BLaER1 treated with 17β-estradiol and CSF1 and Interleukin-3, amounts not matched to agents 10 nM and 100 nM (cell line): ENCODE measurements around the gene SERPINE2.
A peak's percentile ranks its signal among the peaks of the same experiment; 100 is the strongest.
"Not testable (repeated sequence)": the region's sequence is repeated elsewhere in the genome, so short reads cannot be mapped to it uniquely, and the experiment has no call there.

Experiments used
- H3K27ac ChIP-seq, 11 experiments: shearing (Covaris generic); formaldehyde crosslinking; 2 replicates each; pipeline ENCODE4 v1.8.1; 2022
- H3K27me3 ChIP-seq, 11 experiments: shearing (Covaris generic); formaldehyde crosslinking; 2 replicates each; pipeline ENCODE4 v1.8.1; 2022
- H3K36me3 ChIP-seq, 11 experiments: shearing (Covaris generic); formaldehyde crosslinking; 2 replicates each; pipeline ENCODE4 v1.8.1; 2022
- H3K4me1 ChIP-seq, 10 experiments: shearing (Covaris generic); formaldehyde crosslinking; 2 replicates each; pipeline ENCODE4 v1.8.1; 2022
- H3K4me2 ChIP-seq, 11 experiments: shearing (Covaris generic); formaldehyde crosslinking; 2 replicates each; pipeline ENCODE4 v1.8.1; 2022
- H3K4me3 ChIP-seq, 10 experiments: shearing (Covaris generic); formaldehyde crosslinking; 2 replicates each; pipeline ENCODE4 v1.8.1; 2022
- H3K9ac ChIP-seq, 11 experiments: shearing (Covaris generic); formaldehyde crosslinking; 2 replicates each; pipeline ENCODE4 v1.8.1; 2022
- H3K9me3 ChIP-seq, 11 experiments: shearing (Covaris generic); formaldehyde crosslinking; replicated peaks in 1 of 11; 2 replicates each; pipeline ENCODE4 v1.8.1; 2022
- H4K20me1 ChIP-seq, 11 experiments: shearing (Covaris generic); formaldehyde crosslinking; 2 replicates each; pipeline ENCODE4 v1.8.1; 2022
- Cebpa-rat ChIP-seq, 11 experiments: shearing (Covaris generic); IDR thresholded peaks; 2 replicates each; pipeline ENCODE4 v1.8.1; 2022

SERPINE2 gene

DNA sequence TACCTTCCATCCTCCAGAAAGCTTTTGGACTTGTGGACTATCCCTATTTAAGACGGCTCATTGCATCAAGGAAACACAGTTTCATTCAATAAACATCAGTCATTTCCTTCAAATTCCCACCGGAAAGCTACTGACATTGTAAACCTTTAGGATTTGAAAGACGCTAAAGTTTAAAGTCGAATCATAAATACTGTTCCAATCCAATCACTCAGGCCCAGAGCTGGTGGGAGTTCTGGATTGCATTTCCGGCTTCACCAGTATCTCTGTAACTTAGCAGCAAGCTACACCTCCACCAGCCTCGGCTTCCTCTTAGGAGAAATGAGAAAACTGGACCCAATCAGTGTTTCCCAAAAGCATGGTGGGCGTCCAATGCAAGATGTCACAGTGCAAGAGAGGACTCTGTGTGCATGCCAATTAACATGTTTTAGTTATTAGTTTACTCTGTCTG, 95.5 kb downstream of the SERPINE2 start:
- Histone ChIP-seq H4K20me1 (peaks cover 0 to 29% (median 16%) of the 10 kb centered on the region in 11 experiments; a peak in 15 of 22 replicates), H3K27ac (peak overlapping the region in 2 of 11 experiments; percentile 89 to 90; a peak in 4 of 22 replicates), H3K9me3 (peaks cover 19 to 32% (median 27%) of the 10 kb centered on the region in 11 experiments), H3K36me3 (peaks cover 14 to 34% (median 20%) of the 10 kb centered on the region in 11 experiments; a peak in 18 of 22 replicates), H3K4me1 (peaks cover 16 to 48% (median 23%) of the 10 kb centered on the region in 10 experiments), H3K27me3 (no peaks in the 10 kb centered on the region), H3K4me3 (peak overlapping the region; percentile 91 to 100 (median 98)), H3K9ac (peak overlapping the region; percentile 88 to 99 (median 95); a peak in 21 of 22 replicates), H3K4me2 (peak overlapping the region; percentile 84 to 97 (median 91))
- no peak for TF ChIP-seq Cebpa-rat (IDR thresholded peaks at IDR 0.05)

DNA sequence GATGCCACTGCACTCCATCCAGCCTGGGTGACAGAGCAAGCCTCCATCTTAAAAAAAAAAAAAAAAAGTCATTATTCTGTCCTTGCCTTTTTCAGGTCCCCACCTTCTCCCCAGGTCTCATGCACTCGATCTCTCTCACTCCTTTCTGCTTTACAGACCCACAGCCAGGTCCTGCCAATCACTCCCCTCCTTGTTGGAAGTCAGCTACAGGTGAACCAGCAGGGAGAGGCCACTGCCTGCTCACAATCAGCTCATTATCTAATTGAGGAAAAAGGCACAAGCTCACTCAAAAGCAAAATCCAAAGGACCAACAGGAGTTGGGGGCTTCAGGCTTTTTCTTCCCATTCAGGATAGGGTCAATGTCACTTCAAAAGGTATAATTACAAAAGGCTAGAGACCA, 96.0 kb downstream of the SERPINE2 start:
- H3K4me2 ChIP-seq = peak overlapping the region; percentile 84 to 97 (median 91)

DNA sequence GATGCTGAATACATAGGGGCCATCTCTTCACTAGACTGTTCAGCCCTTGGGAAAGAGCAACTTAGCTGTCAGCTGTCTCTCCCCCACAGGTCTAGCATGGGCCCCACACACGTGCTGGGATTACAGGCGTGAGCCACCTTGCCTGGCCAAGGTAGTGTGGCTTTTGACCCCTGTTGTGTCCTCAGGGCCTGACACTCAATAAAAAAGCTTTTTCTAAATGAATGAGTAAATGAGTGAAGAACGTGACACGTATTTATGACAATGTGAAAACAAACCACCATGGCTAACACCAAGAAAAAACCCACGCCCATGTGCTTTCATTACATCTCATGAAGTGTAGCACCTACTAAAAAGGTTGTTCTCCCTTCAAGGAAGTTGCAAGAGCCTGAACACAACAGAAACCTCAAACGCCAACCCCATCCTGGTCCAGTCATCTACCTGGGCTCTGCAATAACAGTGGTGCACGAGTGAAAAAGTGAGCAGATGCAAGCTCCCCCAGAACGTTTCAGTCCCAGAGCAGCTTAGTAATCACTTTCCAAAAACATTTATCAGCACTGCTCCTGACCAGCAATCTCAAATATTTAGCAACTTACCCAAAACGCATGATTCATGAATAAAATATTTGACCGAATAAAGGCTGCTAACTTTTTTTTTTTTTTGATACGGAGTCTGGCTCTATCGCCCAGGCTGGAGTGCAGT, 97.4 kb downstream of the SERPINE2 start:
- peaks cover 2 to 47% (median 25%) of the 10 kb centered on the region in 11 experiments; a peak in 18 of 22 replicates for H4K20me1 ChIP-seq
- H3K36me3 ChIP-seq = peaks cover 14 to 39% (median 21%) of the 10 kb centered on the region in 11 experiments; a peak in 18 of 22 replicates
- no peak for TF ChIP-seq Cebpa-rat (IDR thresholded peaks at IDR 0.05)
- H3K27ac ChIP-seq = no peak overlapping the region
- no peak overlapping the region for H3K4me3 ChIP-seq
- H3K4me1 ChIP-seq = peaks cover 16 to 66% (median 23%) of the 10 kb centered on the region in 10 experiments
- no peaks in the 10 kb centered on the region for H3K27me3 ChIP-seq
- H3K9me3 ChIP-seq = peaks cover 19 to 33% (median 28%) of the 10 kb centered on the region in 11 experiments
- H3K9ac ChIP-seq = no peak overlapping the region
- H3K4me2 ChIP-seq = peak overlapping the region in 2 of 11 experiments; percentile 44 to 54; a peak in 3 of 22 replicates

More for the DNA sequence above, 96.0 kb downstream of the SERPINE2 start:
- no peak for TF ChIP-seq Cebpa-rat (IDR thresholded peaks at IDR 0.05)
- peaks cover 19 to 33% (median 27%) of the 10 kb centered on the region in 11 experiments for H3K9me3 ChIP-seq
- peak overlapping the region in 9 of 10 experiments; percentile 91 to 100 (median 98); a peak in 16 of 20 replicates for H3K4me3 ChIP-seq
- peaks cover 0 to 33% (median 16%) of the 10 kb centered on the region in 11 experiments; a peak in 16 of 22 replicates for H4K20me1 ChIP-seq
- peaks cover 14 to 39% (median 21%) of the 10 kb centered on the region in 11 experiments; a peak in 18 of 22 replicates for H3K36me3 ChIP-seq
- H3K4me1 ChIP-seq = peaks cover 16 to 52% (median 23%) of the 10 kb centered on the region in 10 experiments
- peak overlapping the region in 5 of 11 experiments; percentile 88 to 99 (median 96); a peak in 8 of 22 replicates for H3K9ac ChIP-seq
- H3K27me3 ChIP-seq = no peaks in the 10 kb centered on the region
- H3K27ac ChIP-seq = peak overlapping the region in 1 of 11 experiments; percentile 89; a peak in 1 of 22 replicates

DNA sequence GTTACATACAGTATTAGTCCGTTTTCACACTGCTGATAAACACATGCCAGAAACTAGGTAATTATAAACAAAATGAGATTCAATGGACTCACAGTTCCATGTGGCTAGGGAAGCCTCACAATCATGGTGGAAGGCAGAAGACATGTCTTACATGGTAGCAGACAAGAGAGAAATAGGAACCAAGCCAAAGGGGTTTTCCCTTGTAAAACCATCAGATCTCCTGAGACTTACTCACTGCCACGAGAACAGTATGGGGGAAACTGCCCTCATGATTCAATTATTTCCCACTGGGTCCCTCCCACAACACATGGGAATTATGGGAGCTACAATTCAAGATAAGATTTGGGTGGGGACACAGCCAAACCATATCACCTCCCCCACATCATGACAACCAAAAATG, 99.6 kb downstream of the SERPINE2 start:
- peak overlapping the region in 3 of 11 experiments; percentile 20 to 63 (median 56); a peak in 5 of 22 replicates for H3K27ac ChIP-seq

DNA sequence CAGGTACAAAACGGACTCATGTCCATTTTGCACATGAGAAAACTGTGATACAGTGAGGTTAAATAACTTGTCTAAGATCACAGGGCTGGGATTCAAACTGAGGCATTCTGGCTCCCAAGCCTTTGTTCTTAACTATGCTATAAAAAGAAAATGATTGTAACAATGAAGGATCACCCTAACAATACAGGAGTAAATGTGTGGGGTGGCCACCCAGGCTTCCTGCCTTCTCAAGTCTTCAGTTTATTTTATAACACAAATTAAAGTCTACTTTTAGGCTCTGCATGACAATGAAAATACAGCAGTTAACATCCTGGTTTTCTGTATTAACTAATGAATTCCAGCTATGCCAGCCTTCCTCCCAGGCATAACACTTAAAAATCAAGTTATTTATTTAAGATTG, 101.6 kb downstream of the SERPINE2 start:
- Histone ChIP-seq H3K4me3 (no peak overlapping the region), H3K4me1 (peaks cover 0 to 91% (median 4%) of the 10 kb centered on the region in 10 experiments; a peak in 6 of 20 replicates), H3K27me3 (no peaks in the 10 kb centered on the region), H3K9ac (no peak overlapping the region), H4K20me1 (peaks cover 11 to 75% (median 28%) of the 10 kb centered on the region in 11 experiments; a peak in 17 of 22 replicates), H3K27ac (no peak overlapping the region), H3K4me2 (peak overlapping the region in 2 of 11 experiments; percentile 32 to 64; a peak in 4 of 22 replicates), H3K36me3 (peaks cover 14 to 47% (median 21%) of the 10 kb centered on the region in 11 experiments; a peak in 18 of 22 replicates), H3K9me3 (peaks cover 19 to 33% (median 28%) of the 10 kb centered on the region in 11 experiments)
- no peak for TF ChIP-seq Cebpa-rat (IDR thresholded peaks at IDR 0.05)

More for the DNA sequence above, 99.6 kb downstream of the SERPINE2 start:
- H3K4me1 ChIP-seq = peaks cover 9 to 82% (median 15%) of the 10 kb centered on the region in 10 experiments; a peak in 19 of 20 replicates
- peaks cover 17 to 70% (median 35%) of the 10 kb centered on the region in 11 experiments; a peak in 18 of 22 replicates for H4K20me1 ChIP-seq
- not testable (repeated sequence) for H3K27me3 ChIP-seq, H3K9ac ChIP-seq
- H3K36me3 ChIP-seq = peaks cover 14 to 47% (median 21%) of the 10 kb centered on the region in 11 experiments; a peak in 18 of 22 replicates
- H3K4me2 ChIP-seq = peak overlapping the region in 3 of 11 experiments; percentile 2 to 59 (median 28); a peak in 6 of 22 replicates
- H3K4me3 ChIP-seq = peak overlapping the region in 1 of 10 experiments; percentile 13; a peak in 1 of 20 replicates
- H3K9me3 ChIP-seq = peaks cover 19 to 33% (median 28%) of the 10 kb centered on the region in 11 experiments

DNA sequence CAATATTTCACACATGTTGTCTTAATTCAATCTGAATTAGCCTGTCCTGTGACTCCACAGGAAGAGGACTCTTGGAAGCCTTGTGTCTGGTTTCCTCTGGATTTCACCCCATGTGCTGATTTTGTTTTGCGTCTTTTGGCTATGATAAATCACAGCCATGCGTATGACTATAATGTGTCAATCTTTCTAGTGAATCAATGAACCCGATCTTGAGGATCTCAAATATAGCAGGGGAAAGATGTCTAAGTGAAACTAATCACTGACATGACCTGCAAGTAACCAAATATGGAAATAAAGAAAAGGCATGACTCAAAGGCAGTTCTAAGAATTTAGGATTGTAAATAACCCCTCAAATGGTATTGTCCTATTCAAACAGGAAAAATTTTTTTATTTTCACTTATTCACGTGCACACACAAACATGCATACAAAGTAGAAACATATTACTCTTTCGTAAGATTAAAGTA, 102.2 kb downstream of the SERPINE2 start:
- Histone ChIP-seq H3K27me3 (no peaks in the 10 kb centered on the region), H3K9ac (no peak overlapping the region), H4K20me1 (peaks cover 11 to 78% (median 28%) of the 10 kb centered on the region in 11 experiments; a peak in 17 of 22 replicates), H3K27ac (no peak overlapping the region), H3K4me2 (peak overlapping the region in 2 of 11 experiments; percentile 32 to 64; a peak in 3 of 22 replicates), H3K36me3 (peaks cover 14 to 45% (median 21%) of the 10 kb centered on the region in 11 experiments; a peak in 18 of 22 replicates), H3K4me3 (no peak overlapping the region), H3K9me3 (peaks cover 19 to 33% (median 28%) of the 10 kb centered on the region in 11 experiments), H3K4me1 (peaks cover 0 to 88% (median 4%) of the 10 kb centered on the region in 10 experiments; a peak in 6 of 20 replicates)
- TF ChIP-seq Cebpa-rat (IDR thresholded peaks at IDR 0.05) = no peak

DNA sequence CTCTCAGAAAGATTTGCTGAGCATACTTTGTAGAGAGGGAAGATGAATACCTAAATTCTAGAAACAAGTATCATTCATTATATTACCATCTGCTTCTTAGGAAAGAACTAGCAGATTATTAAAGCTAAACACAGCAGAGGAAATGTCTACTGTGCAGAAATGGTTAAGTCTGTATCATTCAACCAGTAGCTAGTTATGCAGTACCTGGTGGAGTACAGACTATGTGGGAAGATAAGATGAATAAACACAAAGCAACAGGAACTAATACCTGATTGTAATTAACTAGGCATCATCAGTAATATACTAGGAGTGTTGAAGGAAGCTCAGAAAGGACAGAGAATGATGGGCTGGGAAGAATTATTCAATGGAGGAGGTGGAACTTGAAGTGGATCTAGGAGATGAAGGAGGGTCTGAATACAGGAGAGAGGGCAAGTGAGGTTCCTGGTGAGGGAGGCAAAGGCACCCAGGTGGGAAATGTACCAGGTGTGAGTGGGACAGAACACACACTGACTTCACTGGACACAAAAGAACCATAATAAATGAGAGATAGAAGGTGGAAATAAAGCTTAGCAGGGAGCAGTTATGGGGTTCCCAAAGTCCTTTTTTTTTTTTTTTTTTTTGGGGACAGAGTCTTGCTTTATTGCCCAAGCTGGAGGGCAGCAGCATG, 103.5 kb downstream of the SERPINE2 start:
- no peak for TF ChIP-seq Cebpa-rat (IDR thresholded peaks at IDR 0.05)
- peak overlapping the region in 2 of 11 experiments; percentile 25 to 32; a peak in 3 of 22 replicates for H3K4me2 ChIP-seq
- peaks cover 18 to 27% (median 19%) of the 10 kb centered on the region in 11 experiments for H3K9me3 ChIP-seq
- H3K9ac ChIP-seq = no peak overlapping the region
- H3K4me1 ChIP-seq = peaks cover 2 to 93% (median 7%) of the 10 kb centered on the region in 10 experiments; a peak in 15 of 20 replicates
- H3K36me3 ChIP-seq = peaks cover 9 to 32% (median 16%) of the 10 kb centered on the region in 11 experiments; a peak in 17 of 22 replicates
- H3K27ac ChIP-seq = no peak overlapping the region
- peaks cover 8 to 83% (median 27%) of the 10 kb centered on the region in 11 experiments; a peak in 16 of 22 replicates for H4K20me1 ChIP-seq
- H3K4me3 ChIP-seq = no peak overlapping the region
- no peaks in the 10 kb centered on the region for H3K27me3 ChIP-seq

DNA sequence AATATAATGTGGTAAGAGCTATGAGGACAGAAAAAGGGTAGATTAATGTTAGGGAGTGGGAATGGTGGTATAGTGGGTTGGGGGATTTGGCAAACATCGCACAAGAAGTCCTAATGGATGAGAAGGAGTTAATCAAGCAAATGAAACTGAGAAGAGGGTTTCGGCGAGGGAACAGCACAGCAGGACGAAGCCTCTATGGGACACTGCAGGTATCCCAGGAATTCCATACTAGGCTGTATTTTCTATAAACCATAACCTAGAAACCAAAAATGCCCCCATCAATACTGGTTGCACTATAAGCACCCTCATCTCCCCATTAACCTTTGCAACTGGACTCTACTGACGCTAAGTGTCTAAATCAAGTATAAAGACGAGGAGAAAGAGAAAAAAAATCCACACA, 104.2 kb downstream of the SERPINE2 start:
- peaks cover 8 to 90% (median 33%) of the 10 kb centered on the region in 11 experiments; a peak in 16 of 22 replicates for H4K20me1 ChIP-seq
- H3K27ac ChIP-seq = no peak overlapping the region
- H3K4me1 ChIP-seq = peaks cover 9 to 93% (median 14%) of the 10 kb centered on the region in 10 experiments; a peak in 18 of 20 replicates
- no peak overlapping the region for H3K4me3 ChIP-seq
- H3K9me3 ChIP-seq = peaks cover 11 to 20% (median 12%) of the 10 kb centered on the region in 11 experiments
- no peak for TF ChIP-seq Cebpa-rat (IDR thresholded peaks at IDR 0.05)
- H3K4me2 ChIP-seq = peak overlapping the region in 3 of 11 experiments; percentile 16 to 37 (median 33); a peak in 3 of 22 replicates
- H3K27me3 ChIP-seq = no peaks in the 10 kb centered on the region
- H3K9ac ChIP-seq = no peak overlapping the region
- H3K36me3 ChIP-seq = peaks cover 9 to 25% (median 10%) of the 10 kb centered on the region in 11 experiments; a peak in 16 of 22 replicates
